D721Med (cell line): Measurements from ENCODE around the gene COMMD10.

ENCODE experiments used
- DNase-seq: peaks from one replicate; pipeline ENCODE4 v3.0.0; 2011; ENCODE audit warnings: low spot score; ENCODE audit not compliant: insufficient read length
- FAIRE-seq: peaks from 2 replicates; lab custom pipeline; 2011; peaks lifted over from hg19 to GRCh38; lab: Jason Lieb, UNC
- TF ChIP-seq, protein P1 (sequence below): IDR thresholded peaks from 2 replicates; pipeline ENCODE4 v1.5.1; 2012; ENCODE audit warnings: mild to moderate bottlenecking, control low read depth; ENCODE audit not compliant: insufficient read depth; ENCODE audit errors: missing control alignments

COMMD10 gene

GRCh38 chr5:116271446-116272025 lies 186.7 kb downstream of the COMMD10 start:
- DNase-seq (no peak), FAIRE-seq (no peak)
- TF ChIP-seq, protein P1, sequence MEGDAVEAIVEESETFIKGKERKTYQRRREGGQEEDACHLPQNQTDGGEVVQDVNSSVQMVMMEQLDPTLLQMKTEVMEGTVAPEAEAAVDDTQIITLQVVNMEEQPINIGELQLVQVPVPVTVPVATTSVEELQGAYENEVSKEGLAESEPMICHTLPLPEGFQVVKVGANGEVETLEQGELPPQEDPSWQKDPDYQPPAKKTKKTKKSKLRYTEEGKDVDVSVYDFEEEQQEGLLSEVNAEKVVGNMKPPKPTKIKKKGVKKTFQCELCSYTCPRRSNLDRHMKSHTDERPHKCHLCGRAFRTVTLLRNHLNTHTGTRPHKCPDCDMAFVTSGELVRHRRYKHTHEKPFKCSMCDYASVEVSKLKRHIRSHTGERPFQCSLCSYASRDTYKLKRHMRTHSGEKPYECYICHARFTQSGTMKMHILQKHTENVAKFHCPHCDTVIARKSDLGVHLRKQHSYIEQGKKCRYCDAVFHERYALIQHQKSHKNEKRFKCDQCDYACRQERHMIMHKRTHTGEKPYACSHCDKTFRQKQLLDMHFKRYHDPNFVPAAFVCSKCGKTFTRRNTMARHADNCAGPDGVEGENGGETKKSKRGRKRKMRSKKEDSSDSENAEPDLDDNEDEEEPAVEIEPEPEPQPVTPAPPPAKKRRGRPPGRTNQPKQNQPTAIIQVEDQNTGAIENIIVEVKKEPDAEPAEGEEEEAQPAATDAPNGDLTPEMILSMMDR: no peak

DNA sequence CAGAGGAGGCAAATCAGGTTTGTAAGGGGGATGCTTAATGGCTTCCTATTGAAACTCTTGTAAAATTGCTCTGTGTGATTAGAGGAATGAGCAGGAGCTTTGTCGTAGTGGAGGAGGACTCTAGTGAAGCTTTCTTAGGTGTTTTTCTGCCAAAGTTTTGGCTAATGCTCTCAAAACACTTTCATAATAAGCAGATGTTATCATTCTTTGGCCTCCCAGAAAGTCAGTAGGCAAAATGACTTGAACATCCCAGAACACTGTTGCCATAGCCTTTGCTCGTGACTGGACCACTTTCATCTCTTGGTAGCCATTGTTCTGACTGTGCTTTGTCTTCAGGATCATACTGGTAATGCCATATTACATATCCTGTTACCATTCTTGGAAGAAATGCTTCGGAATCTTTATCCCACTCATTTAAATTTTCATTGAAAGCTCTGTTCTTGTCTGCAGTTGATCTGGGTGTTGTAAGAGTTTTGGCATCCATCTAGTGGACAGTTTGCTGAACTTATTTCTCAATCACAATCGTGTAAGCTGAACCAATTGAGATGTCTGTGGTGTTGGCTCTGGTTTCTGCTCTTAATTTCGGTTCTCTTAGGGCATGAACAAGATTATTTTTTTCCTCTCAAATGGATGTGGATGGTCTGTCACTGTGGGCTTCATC lies 187.6 kb downstream of the COMMD10 start:
- FAIRE-seq (no peak), DNase-seq (no peak)
- TF ChIP-seq, protein P1: no peak

DNA sequence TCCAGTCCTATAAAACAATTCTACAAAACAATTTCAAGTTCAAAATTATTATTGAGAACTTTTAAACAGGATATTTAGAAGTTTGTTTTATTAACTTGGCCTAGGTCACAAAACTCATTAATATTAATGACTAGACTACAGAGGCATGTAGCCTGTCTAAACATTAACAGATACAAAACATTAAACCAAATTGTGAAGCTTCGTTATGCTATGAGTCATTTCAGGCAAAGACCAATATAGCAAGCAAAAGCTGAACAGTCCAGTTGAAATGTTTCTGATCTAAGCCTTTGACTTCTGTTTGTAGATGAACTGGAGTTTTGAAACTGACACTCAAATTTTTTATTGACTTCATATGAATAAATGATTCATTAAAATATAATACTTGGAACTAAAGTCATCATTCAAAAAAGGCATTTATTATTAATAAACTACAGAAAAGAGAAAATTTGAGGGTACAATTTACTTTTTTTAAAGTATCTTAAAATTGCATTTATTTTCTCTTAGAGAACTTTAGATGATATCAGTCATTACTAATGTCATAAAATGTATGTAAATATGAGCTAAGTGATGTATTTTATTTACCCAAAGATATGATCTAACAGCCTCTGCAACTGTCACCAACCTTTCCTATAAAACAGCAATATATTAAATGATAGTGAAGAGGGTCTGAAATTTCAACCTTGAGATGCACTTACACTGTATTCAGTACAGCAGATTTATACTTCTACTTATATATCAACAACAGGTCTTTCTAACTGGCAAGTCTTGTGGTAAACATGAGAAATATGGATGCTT lies 188.8 kb downstream of the COMMD10 start:
- FAIRE-seq: peak; percentile 63
- no peak for DNase-seq
- TF ChIP-seq, protein P1: no peak

DNA sequence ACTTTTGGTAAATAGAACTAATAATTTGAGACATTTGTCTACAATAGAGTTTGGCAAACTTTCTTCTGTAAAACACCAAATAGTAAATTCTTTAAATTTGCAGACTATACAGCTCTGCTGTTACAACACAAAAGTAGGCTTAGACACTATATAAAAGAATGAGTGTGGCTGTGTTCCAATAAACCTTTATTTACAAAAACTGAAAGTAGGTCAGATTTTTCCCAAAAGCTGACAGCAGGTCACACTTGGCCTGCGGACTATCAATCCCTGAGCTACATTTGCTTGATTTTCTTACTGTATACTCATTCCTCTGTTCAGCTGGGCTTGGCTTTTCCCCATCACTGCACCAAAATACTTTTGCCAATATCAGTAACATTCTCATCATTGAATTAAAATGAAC lies 189.4 kb downstream of the COMMD10 start:
- FAIRE-seq (no peak), DNase-seq (no peak)
- TF ChIP-seq, protein P1: no peak

GRCh38 chr5:116275282-116275681 lies 190.5 kb downstream of the COMMD10 start:
- FAIRE-seq: no peak
- DNase-seq: no peak
- TF ChIP-seq, protein P1: no peak

DNA sequence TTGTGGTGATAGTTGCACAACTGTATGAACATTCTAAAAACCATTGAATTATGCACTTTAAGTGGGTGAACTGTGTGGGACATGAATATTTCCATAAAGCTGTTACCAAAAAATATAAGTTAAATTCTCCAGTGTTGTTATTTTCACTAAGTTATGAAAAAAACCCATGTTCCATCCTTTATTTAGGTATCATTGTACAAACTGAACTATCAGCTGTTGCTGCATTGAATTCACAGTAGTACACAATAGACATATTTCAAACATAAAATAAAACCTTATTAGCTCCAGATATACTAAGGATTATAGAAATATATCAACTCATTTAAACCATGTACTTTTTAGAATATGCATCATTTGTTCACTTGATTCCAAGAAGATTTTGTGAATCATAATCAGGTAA lies 192.1 kb downstream of the COMMD10 start:
- no peak for DNase-seq
- TF ChIP-seq, protein P1: no peak
- FAIRE-seq: no peak
